HepG2 (cell line): ENCODE data around the gene ATP4A. TPM values are rescaled to one million over a fixed set of nuclear protein-coding genes. Genes with fewer than 3 reads are reported as not detected.

Source experiments
- ATAC-seq: fragments of 200-7000 bp; cut with Tn5 transposase; 3 replicates; pipeline ENCODE4 v1.9.1; 2020; ENCODE audit warnings: mild to moderate bottlenecking, moderate library complexity
- BruUV-seq: library from RNA; stranded (reverse); fragments of 400-500 nt; replicated peaks from 2 replicates; lab custom pipeline; 2021; lab: Mats Ljungman, UMichigan
- CTCF ChIA-PET: fragments of 300-600 bp; formaldehyde crosslinking; extraction: SDS; loops from one replicate; lab custom pipeline; 2021; ENCODE audit warnings: low total read pairs, inconsistent platforms, low intra/inter-chr PET ratio; lab: Yijun Ruan, JAX
- POLR2A ChIA-PET: fragments of 350-600 bp; sonication (Branson Sonifier 250); formaldehyde crosslinking; loops from one replicate; lab custom pipeline; 2020; ENCODE audit warnings: antibody characterized with exemption, inconsistent platforms; lab: Yijun Ruan, JAX
- DNase-seq: peaks from one replicate; pipeline ENCODE4 v3.0.0-alpha.2; 2015; ENCODE audit warnings: low spot score
- FAIRE-seq: peaks from 3 replicates; lab custom pipeline; 2011; peaks lifted over from hg19 to GRCh38; lab: Jason Lieb, UNC
- H2AFZ ChIP-seq: one replicate; pipeline ENCODE4 v1.6.1; 2011; ENCODE audit warnings: low read length, inconsistent platforms
- H3K27ac ChIP-seq: fragments of 300-600 bp; 3 replicates; pipeline ENCODE4 v1.8.0; 2011; ENCODE audit warnings: mixed run types, mild to moderate bottlenecking, mixed read lengths, low read length, inconsistent platforms; ENCODE audit not compliant: insufficient read depth; ENCODE audit errors: extremely low read length
- H3K27me3 ChIP-seq, 2 experiments: fragments of 200-600 bp in 1 of 2; 2 replicates in 1 of 2; 3 replicates in 1 of 2; pipeline versions ENCODE4 v1.6.0 to v1.8.0; 2011; ENCODE audit warnings: low read length in 2 of 2, mild to moderate bottlenecking in 2 of 2, moderate library complexity in 2 of 2, inconsistent platforms in 1 of 2; ENCODE audit not compliant: insufficient read depth in 2 of 2, control insufficient read depth in 1 of 2
- H3K36me3 ChIP-seq, 2 experiments: fragments of 200-600 bp in 1 of 2; replicated peaks in 1 of 2; 2 replicates in 1 of 2; 3 replicates in 1 of 2; pipeline versions ENCODE4 v1.5.1 to v1.8.0; 2011; ENCODE audit warnings: low read length in 2 of 2, inconsistent platforms in 1 of 2; ENCODE audit not compliant: insufficient read depth in 2 of 2, control insufficient read depth in 1 of 2
- H3K4me1 ChIP-seq: 2 replicates; pipeline ENCODE4 v1.5.1; 2012; ENCODE audit warnings: low read length, inconsistent platforms; ENCODE audit not compliant: insufficient read depth
- H3K4me2 ChIP-seq: 2 replicates; pipeline ENCODE4 v1.6.0; 2011; ENCODE audit warnings: low read depth, low read length, inconsistent platforms
- H3K4me3 ChIP-seq, 3 experiments: fragments of 200-600 bp in 1 of 3; sonication (generic), shearing (Covaris generic) in 1 of 3; replicated peaks in 1 of 3; 2 replicates each; pipeline ENCODE4 v1.5.1; 2011 to 2016; ENCODE audit warnings: low read length in 3 of 3, inconsistent platforms in 2 of 3, low read depth in 2 of 3, mild to moderate bottlenecking in 2 of 3, control low read depth in 1 of 3, mixed read lengths in 1 of 3; ENCODE audit not compliant: insufficient read depth in 1 of 3
- H3K79me2 ChIP-seq: one replicate; pipeline ENCODE4 v1.6.1; 2011; ENCODE audit warnings: low read length, inconsistent platforms; ENCODE audit not compliant: insufficient read depth
- H3K9ac ChIP-seq: 2 replicates; pipeline ENCODE4 v1.6.0; 2011; ENCODE audit warnings: mild to moderate bottlenecking, low read depth, low read length, inconsistent platforms; ENCODE audit not compliant: insufficient read depth
- H3K9me3 ChIP-seq: 2 replicates; pipeline ENCODE4 v1.5.1; 2012; ENCODE audit warnings: mild to moderate bottlenecking, low read length
- H4K20me1 ChIP-seq: 2 replicates; pipeline ENCODE4 v1.6.0; 2011; ENCODE audit warnings: inconsistent platforms, mild to moderate bottlenecking, low read length, moderate library complexity; ENCODE audit not compliant: insufficient read depth
- ATRX ChIP-seq: sonication (generic); formaldehyde crosslinking; IDR thresholded peaks from 2 replicates; pipeline ENCODE4 v1.4.0; 2020; ENCODE audit warnings: missing genetic modification reagents, borderline replicate concordance
- DNMT3B ChIP-seq: conservative IDR thresholded peaks from 2 replicates; pipeline ENCODE4 v1.6.1; 2016; ENCODE audit warnings: missing biosample characterization, control low read depth
- E2F2 ChIP-seq: sonication (generic); formaldehyde crosslinking; IDR thresholded peaks from 2 replicates; pipeline ENCODE4 v1.4.0; 2020; ENCODE audit warnings: missing genetic modification reagents, borderline replicate concordance
- HMG20B ChIP-seq: conservative IDR thresholded peaks from 2 replicates; pipeline ENCODE4 v1.6.1; 2016; ENCODE audit warnings: missing genetic modification reagents, missing compliant biosample characterization
- LRRFIP1 ChIP-seq: sonication (generic); formaldehyde crosslinking; conservative IDR thresholded peaks from 2 replicates; pipeline ENCODE4 v1.4.0; 2020; ENCODE audit warnings: missing genetic modification reagents
- MED1 ChIP-seq: sonication (generic); formaldehyde crosslinking; IDR thresholded peaks from 2 replicates; pipeline ENCODE4 v1.4.0; 2020; ENCODE audit warnings: missing genetic modification reagents
- NPAS2 ChIP-seq: sonication (generic); formaldehyde crosslinking; IDR thresholded peaks from 2 replicates; pipeline ENCODE4 v1.8.0; 2022; ENCODE audit warnings: mild to moderate bottlenecking, missing genetic modification reagents, borderline replicate concordance
- PRDM10 ChIP-seq: sonication (generic); formaldehyde crosslinking; IDR thresholded peaks from 2 replicates; pipeline ENCODE4 v1.4.0; 2020; ENCODE audit warnings: low read depth, missing genetic modification reagents
- SKIL ChIP-seq: sonication (generic); formaldehyde crosslinking; IDR thresholded peaks from 2 replicates; pipeline ENCODE4 v1.8.0; 2022; ENCODE audit warnings: missing genetic modification reagents, mild to moderate bottlenecking, moderate library complexity, borderline replicate concordance
- TGIF2 ChIP-seq: IDR thresholded peaks from 2 replicates; pipeline ENCODE4 v1.6.1; 2016; ENCODE audit warnings: control low read depth, missing compliant biosample characterization
- ZNF17 ChIP-seq: sonication (generic); formaldehyde crosslinking; IDR thresholded peaks from 2 replicates; pipeline ENCODE4 v1.5.0; 2020; ENCODE audit warnings: mild to moderate bottlenecking, missing genetic modification reagents
- ZNF619 ChIP-seq: sonication (generic); formaldehyde crosslinking; IDR thresholded peaks from 2 replicates; pipeline ENCODE4 v1.4.0; 2020; ENCODE audit warnings: mild to moderate bottlenecking, missing genetic modification reagents
- ZNF878 ChIP-seq: sonication (generic); formaldehyde crosslinking; IDR thresholded peaks from 2 replicates; pipeline ENCODE4 v1.8.1; 2023; ENCODE audit warnings: mild to moderate bottlenecking, missing genetic modification reagents, moderate library complexity
- WGBS: methylation state at CpG from one replicate; pipeline ENCODE4 v1.1.6; 2017; ENCODE audit warnings: low lambda C conversion rate; 5-methylcytosine and 5-hydroxymethylcytosine counted together
- in situ Hi-C: cut with HindIII; loops from 2 replicates; pipeline ENCODE4 v1.10.0; 2017; ENCODE audit warnings: low pct_unique_long_range_greater_than_20kb; ENCODE audit not compliant: extremely low pct_ligation_motif_present
- intact Hi-C: fragments of 100-400 bp; cut with micrococcal nuclease; formaldehyde crosslinking; loops from one replicate; pipeline ENCODE4 v1.10.0; 2022; ENCODE audit not compliant: unreplicated experiment
- polyA plus RNA-seq, 8 experiments: library from polyadenylated mRNA; depleted of rRNA in 3 of 8; stranded (reverse) in 7 of 8; unstranded in 1 of 8; fragments of >200 nt; fragmentation: Illumina TruSeq in 4 of 8; extraction: Trizol in 4 of 8; gene quantifications; 2 replicates each; pipeline versions ENCODE4 v1.2.1 to v1.2.3, GENCODE V29; 2011 to 2016; ENCODE audit warnings: low read depth in 4 of 8, missing spikeins in 1 of 8, mixed read lengths in 1 of 8; ENCODE audit not compliant: insufficient read depth in 1 of 8
- total RNA-seq, 5 experiments: library from RNA; depleted of rRNA; stranded (reverse); fragments of >200 nt; fragmentation: Illumina TruSeq; extraction: Trizol; gene quantifications; 2 replicates each; pipeline ENCODE4 v1.2.3, GENCODE V29; 2016; ENCODE audit warnings: low read depth in 1 of 5

ATP4A gene
- total and polyA plus RNA-seq, 2 of the 13 experiments (the other 11 are each of a cell fraction or from before 2014, with no cell fraction given) = 0.08 to 0.11 TPM

GRCh38 chr19:35539314-35539713 lies 24.1 kb downstream of the ATP4A start (continued):
- TF ChIP-seq ZNF619 (CRISPR knock-in tag) = no peak

GRCh38 chr19:35534803-35535480 lies 28.5 kb downstream of the ATP4A start:
- Histone ChIP-seq H3K27me3 (peaks cover 2 to 3% of the 10 kb centered on the region in 2 experiments; a peak in 4 of 5 replicates), H3K27ac (no peak overlapping the region), H3K9me3 (no peaks in the 10 kb centered on the region), H2AFZ (no peak overlapping the region), H3K4me2 (no peak overlapping the region), H3K4me3 (no peak overlapping the region), H3K36me3 (no peaks in the 10 kb centered on the region), H3K79me2 (no peaks in the 10 kb centered on the region), H3K9ac (no peak overlapping the region), H4K20me1 (no peaks in the 10 kb centered on the region), H3K4me1 (peaks cover 39% of the 10 kb centered on the region)
- 66% methylated on average over 8 of the region's 10 CpGs for WGBS
- no TSS peak for BruUV-seq
- DNase-seq (no peak), ATAC-seq (peak; percentile 16; the same call in 2 of the 3 replicates), FAIRE-seq (no peak)
- POLR2A ChIA-PET = no interaction called here
- intact Hi-C loops (no loop called here), in situ Hi-C loops (no loop called here)
- CTCF ChIA-PET = no interaction called here
- TF ChIP-seq ZNF878 = no peak
- TF ChIP-seq DNMT3B (CRISPR knock-in tag) = no peak
- TF ChIP-seq E2F2 (CRISPR knock-in tag) = no peak
- no peak for TF ChIP-seq TGIF2
- no peak for TF ChIP-seq NPAS2 (CRISPR knock-in tag)
- no peak for TF ChIP-seq MED1 (CRISPR knock-in tag)
- TF ChIP-seq PRDM10 = no peak
- TF ChIP-seq ATRX (CRISPR knock-in tag) = no peak
- TF ChIP-seq SKIL (CRISPR knock-in tag) = no peak
- no peak for TF ChIP-seq ZNF17
- TF ChIP-seq LRRFIP1 (CRISPR knock-in tag) = no peak
- TF ChIP-seq HMG20B (CRISPR knock-in tag) = no peak
